22Rv1 (cell line): ENCODE results near the gene KCNH5.

Source experiments
- ZFX ChIP-seq: fragments of 450-650 bp; IDR thresholded peaks from 2 replicates; pipeline ENCODE4 v1.6.1; 2017; ENCODE audit warnings: antibody characterized with exemption, borderline replicate concordance
- TF ChIP-seq, protein P1 (sequence below): fragments of 450-650 bp; IDR thresholded peaks from 2 replicates; pipeline ENCODE4 v1.5.1; 2017; ENCODE audit warnings: mild to moderate bottlenecking

DNA sequence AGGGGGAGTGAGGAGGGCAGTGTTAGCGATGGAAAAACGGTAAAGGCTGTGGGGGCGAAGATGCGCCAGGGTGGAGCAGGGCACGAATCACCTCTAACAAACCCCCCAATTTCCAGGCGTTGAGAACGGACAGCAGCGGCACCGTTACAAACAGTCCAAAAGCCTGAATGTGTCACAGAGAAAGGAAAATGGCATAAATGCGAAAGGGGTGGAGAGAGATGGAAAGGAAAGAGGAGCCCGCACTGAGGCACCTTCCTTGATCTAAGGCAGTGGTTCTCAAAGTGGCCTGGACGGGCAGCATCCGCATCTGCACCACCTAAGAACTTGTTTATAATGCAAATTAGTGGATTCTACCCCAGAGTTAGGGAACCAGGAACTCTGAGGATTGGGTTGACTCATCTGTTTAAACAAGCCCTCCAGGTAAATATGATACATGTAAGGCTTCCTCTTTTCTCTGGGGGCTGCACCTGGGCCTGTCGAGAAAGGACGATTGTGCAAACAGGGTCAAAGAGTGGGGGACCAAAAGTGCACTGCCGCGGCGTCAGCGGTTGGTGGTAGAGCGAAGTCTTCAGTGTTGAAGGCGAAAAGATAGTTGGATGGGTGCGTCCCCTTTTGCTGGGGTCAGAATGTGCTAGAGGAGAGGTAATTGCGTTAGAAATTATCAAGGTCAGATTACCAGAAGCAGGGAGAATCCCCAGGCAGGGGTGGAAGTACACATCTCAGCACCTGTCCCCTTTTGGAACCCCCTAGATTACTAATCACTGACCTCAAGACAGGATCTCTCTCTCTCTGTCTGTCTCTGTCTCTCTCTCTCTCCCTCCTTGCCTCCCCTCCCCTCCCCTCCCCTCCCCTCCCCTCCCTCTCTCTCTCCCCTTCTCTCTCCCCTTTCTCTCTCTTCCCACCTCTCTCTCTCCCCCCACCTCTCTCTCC, 1.3 kb upstream of the KCNH5 start:
- TF ChIP-seq, protein P1, sequence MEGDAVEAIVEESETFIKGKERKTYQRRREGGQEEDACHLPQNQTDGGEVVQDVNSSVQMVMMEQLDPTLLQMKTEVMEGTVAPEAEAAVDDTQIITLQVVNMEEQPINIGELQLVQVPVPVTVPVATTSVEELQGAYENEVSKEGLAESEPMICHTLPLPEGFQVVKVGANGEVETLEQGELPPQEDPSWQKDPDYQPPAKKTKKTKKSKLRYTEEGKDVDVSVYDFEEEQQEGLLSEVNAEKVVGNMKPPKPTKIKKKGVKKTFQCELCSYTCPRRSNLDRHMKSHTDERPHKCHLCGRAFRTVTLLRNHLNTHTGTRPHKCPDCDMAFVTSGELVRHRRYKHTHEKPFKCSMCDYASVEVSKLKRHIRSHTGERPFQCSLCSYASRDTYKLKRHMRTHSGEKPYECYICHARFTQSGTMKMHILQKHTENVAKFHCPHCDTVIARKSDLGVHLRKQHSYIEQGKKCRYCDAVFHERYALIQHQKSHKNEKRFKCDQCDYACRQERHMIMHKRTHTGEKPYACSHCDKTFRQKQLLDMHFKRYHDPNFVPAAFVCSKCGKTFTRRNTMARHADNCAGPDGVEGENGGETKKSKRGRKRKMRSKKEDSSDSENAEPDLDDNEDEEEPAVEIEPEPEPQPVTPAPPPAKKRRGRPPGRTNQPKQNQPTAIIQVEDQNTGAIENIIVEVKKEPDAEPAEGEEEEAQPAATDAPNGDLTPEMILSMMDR = no peak
- no peak for TF ChIP-seq ZFX
